SK-N-SH treated with all-trans-retinoic acid at 6 μM for 48 hours (cell line): ENCODE measurements around the gene TCF3.

Source experiments
- ATAC-seq: fragments of 200-7000 bp; cut with Tn5 transposase; 3 replicates; pipeline ENCODE4 v1.9.1; 2020; ENCODE audit warnings: mild to moderate bottlenecking, moderate library complexity
- ARNTL ChIP-seq: fragments of 450-650 bp; formaldehyde crosslinking; IDR thresholded peaks from 2 replicates; pipeline ENCODE4 v1.5.0; 2020; ENCODE audit warnings: low read depth, mild to moderate bottlenecking, moderate library complexity, borderline replicate concordance
- BACH2 ChIP-seq: fragments of 250-450 bp; sonication (Bioruptor Pico); IDR thresholded peaks from 2 replicates; pipeline ENCODE4 v1.9.0; 2021; ENCODE audit warnings: mild to moderate bottlenecking, borderline replicate concordance
- CREB5 ChIP-seq: fragments of 250-450 bp; sonication (Bioruptor Pico); IDR thresholded peaks from 2 replicates; pipeline ENCODE4 v1.5.1; 2020; ENCODE audit warnings: low read depth, mild to moderate bottlenecking, moderate library complexity
- CSDC2 ChIP-seq: fragments of 250-450 bp; sonication (Bioruptor Pico); IDR thresholded peaks from 2 replicates; pipeline ENCODE4 v1.5.0; 2020; ENCODE audit warnings: mild to moderate bottlenecking, moderate library complexity
- CSRNP3 ChIP-seq: fragments of 250-450 bp; sonication (Bioruptor Pico); IDR thresholded peaks from 2 replicates; pipeline ENCODE4 v1.5.1; 2021; ENCODE audit warnings: mild to moderate bottlenecking, moderate library complexity
- ESRRG ChIP-seq: fragments of 250-450 bp; sonication (Bioruptor Pico); IDR thresholded peaks from 2 replicates; pipeline ENCODE4 v1.6.1; 2021; ENCODE audit warnings: mild to moderate bottlenecking
- GLIS3 ChIP-seq: fragments of 250-450 bp; sonication (Bioruptor Pico); IDR thresholded peaks from 2 replicates; pipeline ENCODE4 v1.5.0; 2020; ENCODE audit warnings: mild to moderate bottlenecking, moderate library complexity
- PATZ1 ChIP-seq: fragments of 250-450 bp; sonication (Bioruptor Pico); IDR thresholded peaks from 2 replicates; pipeline ENCODE4 v1.8.0; 2020; ENCODE audit warnings: mild to moderate bottlenecking, moderate library complexity, borderline replicate concordance
- POU6F1 ChIP-seq: fragments of 250-450 bp; sonication (Bioruptor Pico); IDR thresholded peaks from 2 replicates; pipeline ENCODE4 v1.8.0; 2021; ENCODE audit warnings: low read depth, mild to moderate bottlenecking, moderate library complexity, borderline replicate concordance
- RARB ChIP-seq: fragments of 250-450 bp; sonication (Bioruptor Pico); IDR thresholded peaks from 2 replicates; pipeline ENCODE4 v1.8.0; 2021; ENCODE audit warnings: mild to moderate bottlenecking, moderate library complexity
- TCF4 ChIP-seq: fragments of 250-450 bp; sonication (Bioruptor Pico); IDR thresholded peaks from 2 replicates; pipeline ENCODE4 v1.8.0; 2021; ENCODE audit warnings: mild to moderate bottlenecking, moderate library complexity, borderline replicate concordance
- ZC3H10 ChIP-seq: fragments of 250-450 bp; sonication (Bioruptor Pico); IDR thresholded peaks from 2 replicates; pipeline ENCODE4 v1.5.1; 2021; ENCODE audit warnings: mild to moderate bottlenecking, moderate library complexity
- ZFP30 ChIP-seq: fragments of 450-650 bp; formaldehyde crosslinking; IDR thresholded peaks from 2 replicates; pipeline ENCODE4 v1.5.0; 2022; ENCODE audit warnings: mild to moderate bottlenecking, moderate library complexity
- ZNF565 ChIP-seq: fragments of 450-650 bp; formaldehyde crosslinking; conservative IDR thresholded peaks from 2 replicates; pipeline ENCODE4 v1.5.0; 2020; ENCODE audit warnings: low read depth, mild to moderate bottlenecking, moderate library complexity
- ZNF70 ChIP-seq: fragments of 450-650 bp; formaldehyde crosslinking; IDR thresholded peaks from 2 replicates; pipeline ENCODE4 v1.5.0; 2020; ENCODE audit warnings: mild to moderate bottlenecking, moderate library complexity
- ZNF8 ChIP-seq: fragments of 450-650 bp; formaldehyde crosslinking; IDR thresholded peaks from 2 replicates; pipeline ENCODE4 v1.5.0; 2020; ENCODE audit warnings: mild to moderate bottlenecking, moderate library complexity

TCF3 gene

GRCh38 chr19:1593501-1593772, 59.0 kb downstream of the TCF3 start:
- no peak for TF ChIP-seq ZFP30 (CRISPR knock-in tag)
- no peak for ATAC-seq

- TF ChIP-seq TCF4 (CRISPR knock-in tag) (no peak), ZNF8 (CRISPR knock-in tag) (no peak), ESRRG (no peak), CSRNP3 (CRISPR knock-in tag) (no peak), ARNTL (CRISPR knock-in tag) (no peak), BACH2 (no peak), PATZ1 (CRISPR knock-in tag) (no peak), ZNF70 (CRISPR knock-in tag) (no peak), POU6F1 (CRISPR knock-in tag) (no peak), CREB5 (CRISPR knock-in tag) (no peak), CSDC2 (CRISPR knock-in tag) (no peak), RARB (CRISPR knock-in tag) (no peak), ZC3H10 (CRISPR knock-in tag) (no peak)
- peak; percentile 86 for ATAC-seq
Measured at GRCh38 chr19:1592755-1593500, 59.5 kb downstream of the TCF3 start, which contains the start of gene MBD3. TSS of gene MBD3 (minus strand) at chr19:1592865. CDS start at chr19:1592631, 234 bp downstream.

- peak; percentile 70 for ATAC-seq
- TF ChIP-seq ZNF565 (CRISPR knock-in tag): no peak
- TF ChIP-seq GLIS3 (CRISPR knock-in tag): peak; percentile 84; the same call in 1 of the 2 replicates
- TF ChIP-seq BACH2: no peak
- peak; percentile 31; the same call in 1 of the 2 replicates for TF ChIP-seq CSRNP3 (CRISPR knock-in tag)
Measured at GRCh38 chr19:1592024-1592754, 60.2 kb downstream of the TCF3 start.

GRCh38 chr19:1591421-1592023, 60.9 kb downstream of the TCF3 start:
- TF ChIP-seq TCF4 (CRISPR knock-in tag) (no peak), CREB5 (CRISPR knock-in tag) (0 out of 2 replicates have a peak, but pooled peaks have one; percentile 17), BACH2 (no peak), ARNTL (CRISPR knock-in tag) (no peak)
- no peak; the same call in 2 of the 3 replicates for ATAC-seq
